Stimulated activated CD8-positive, alpha-beta memory T cell treated with anti-CD3 and anti-CD28 coated beads, Interleukin-12 subunit alpha, Interleukin-12 subunit beta, amount 100 ng/mL, for 4 hours (primary cell): ENCODE data around the gene PNPLA2.
A peak's percentile ranks its signal among the peaks of the same experiment; 100 is the strongest.

Experiments
- DNase-seq: peaks from one replicate; pipeline ENCODE4 v3.0.0-alpha.2; 2020; ENCODE audit warnings: low read depth

The PNPLA2 gene

DNA sequence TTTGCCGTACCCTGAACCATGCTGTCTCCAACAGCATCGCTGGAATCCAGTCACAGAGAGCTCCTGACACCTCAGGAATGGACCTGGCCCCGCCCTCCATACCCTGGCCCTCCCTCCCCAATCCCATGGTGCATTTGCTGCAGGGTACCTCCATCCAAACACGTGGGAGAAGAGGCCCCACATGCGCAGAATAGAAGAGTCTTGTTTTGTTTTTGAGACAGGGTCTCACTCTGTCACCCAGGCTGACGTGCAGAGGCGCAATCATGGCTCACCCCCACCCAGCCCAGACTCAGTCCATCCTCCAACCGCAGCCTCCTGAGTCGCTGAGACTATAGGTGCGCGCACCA lies 2.3 kb upstream of the PNPLA2 start:
- DNase-seq, result no peak

DNA sequence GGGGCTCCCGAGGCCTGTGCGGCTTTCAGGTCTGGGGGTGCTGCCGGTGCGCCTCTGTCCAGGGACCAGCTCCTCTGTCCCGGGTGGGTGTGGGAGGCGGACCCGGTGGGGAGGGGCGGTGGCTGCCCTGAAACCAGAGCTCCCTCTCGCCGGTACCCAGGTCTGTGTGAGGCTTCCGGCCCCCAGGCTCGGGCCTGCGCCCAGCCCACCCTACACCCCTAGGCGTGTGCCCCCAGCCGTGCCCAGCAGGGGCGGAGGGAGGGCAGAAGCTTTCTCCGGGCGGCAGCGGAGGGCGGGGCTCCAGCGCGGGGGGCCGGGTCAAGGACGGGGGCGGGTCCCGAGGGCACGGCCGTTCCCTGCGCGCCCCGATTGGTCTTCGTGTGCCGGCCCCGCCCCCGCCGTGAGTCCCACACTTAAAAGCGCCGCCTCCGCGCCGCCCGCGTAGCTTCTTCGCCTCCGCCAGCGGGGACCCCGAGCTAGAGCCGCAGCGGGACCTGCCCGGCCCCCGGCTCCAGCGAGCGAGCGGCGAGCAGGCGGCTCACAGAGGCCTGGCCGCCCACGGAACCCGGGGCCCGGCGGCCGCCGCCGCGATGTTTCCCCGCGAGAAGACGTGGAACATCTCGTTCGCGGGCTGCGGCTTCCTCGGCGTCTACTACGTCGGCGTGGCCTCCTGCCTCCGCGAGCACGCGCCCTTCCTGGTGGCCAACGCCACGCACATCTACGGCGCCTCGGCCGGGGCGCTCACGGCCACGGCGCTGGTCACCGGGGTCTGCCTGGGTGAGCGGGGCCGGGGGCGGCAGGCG lies 616 bp downstream of the PNPLA2 start:
- peak; percentile 86 for DNase-seq

DNA sequence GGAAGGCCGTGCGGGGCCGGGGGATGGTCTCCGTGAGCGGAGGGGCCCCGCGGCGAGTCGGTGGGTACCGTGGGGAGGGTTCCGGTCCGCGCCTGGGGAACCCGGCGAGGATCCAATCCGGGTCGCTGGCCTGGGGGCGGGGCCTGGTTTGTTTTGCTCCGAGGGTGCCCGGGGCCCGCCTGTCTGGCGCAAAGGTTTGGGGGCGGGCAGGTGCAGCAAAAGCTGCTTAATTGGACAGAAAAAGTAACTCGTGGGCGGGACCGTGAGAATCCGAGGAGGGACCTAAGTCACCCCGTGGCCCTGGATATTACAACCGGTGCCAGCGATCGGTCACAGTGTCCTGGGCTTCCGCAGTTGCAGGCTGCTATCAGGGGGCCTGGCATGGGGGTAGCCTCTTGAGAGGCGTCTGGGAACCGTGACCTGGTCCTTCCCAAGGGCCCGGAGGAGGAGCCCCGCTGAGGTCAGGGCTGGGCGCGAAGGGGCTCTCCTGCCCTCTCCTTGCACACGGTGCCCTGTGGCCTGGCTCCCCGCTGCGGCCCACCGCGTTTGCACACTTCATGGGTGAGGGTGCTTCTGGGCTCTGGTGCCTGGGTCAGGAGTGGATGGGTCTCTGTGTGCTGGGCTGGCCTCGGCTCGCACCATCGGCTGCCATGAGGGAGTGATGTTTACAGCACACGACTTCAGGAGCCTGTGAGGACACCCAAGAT lies 1.4 kb downstream of the PNPLA2 start:
- peak; percentile 80 for DNase-seq

DNA sequence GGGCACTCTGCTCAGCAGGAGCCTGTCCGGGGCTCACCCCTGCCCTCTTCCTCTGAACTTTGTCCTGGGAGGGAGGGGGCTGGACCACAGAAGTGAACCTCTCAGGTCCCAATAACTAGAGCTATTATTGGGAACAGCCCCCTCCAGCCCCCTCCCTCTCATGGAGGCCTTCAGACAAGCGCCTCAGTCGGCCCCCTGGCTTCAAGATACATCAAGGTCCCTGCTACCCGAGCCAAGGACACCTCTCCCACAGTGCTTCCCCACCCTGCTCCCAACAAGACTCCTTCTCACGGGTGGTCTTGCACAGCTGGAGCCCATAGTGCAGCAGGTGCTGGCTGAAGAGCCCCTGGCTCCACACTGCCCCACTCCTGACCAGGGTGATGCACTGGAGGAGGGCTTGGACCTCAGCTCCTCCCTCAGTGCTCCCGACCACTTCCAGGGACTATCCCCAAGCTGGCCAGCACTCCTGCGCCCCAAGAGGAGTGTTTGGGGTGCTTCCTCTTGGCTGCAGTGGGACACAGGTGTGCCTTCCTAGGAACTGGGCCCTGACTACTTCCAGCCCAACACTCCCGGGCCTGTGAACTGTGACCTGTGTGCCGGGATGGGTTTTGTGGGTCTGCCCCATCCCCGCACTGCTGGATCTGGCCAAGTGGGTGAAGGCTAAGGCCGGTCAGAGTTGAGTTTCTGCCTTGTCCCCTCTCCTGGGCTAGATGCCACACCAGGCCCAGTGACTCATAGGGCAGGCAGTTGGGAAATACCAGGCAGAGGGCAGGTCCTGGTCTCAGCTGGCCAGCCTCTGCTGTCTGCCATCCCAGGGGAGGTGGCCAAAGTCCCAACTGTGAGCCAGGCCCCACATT lies 2.2 kb downstream of the PNPLA2 start:
- no peak for DNase-seq

DNA sequence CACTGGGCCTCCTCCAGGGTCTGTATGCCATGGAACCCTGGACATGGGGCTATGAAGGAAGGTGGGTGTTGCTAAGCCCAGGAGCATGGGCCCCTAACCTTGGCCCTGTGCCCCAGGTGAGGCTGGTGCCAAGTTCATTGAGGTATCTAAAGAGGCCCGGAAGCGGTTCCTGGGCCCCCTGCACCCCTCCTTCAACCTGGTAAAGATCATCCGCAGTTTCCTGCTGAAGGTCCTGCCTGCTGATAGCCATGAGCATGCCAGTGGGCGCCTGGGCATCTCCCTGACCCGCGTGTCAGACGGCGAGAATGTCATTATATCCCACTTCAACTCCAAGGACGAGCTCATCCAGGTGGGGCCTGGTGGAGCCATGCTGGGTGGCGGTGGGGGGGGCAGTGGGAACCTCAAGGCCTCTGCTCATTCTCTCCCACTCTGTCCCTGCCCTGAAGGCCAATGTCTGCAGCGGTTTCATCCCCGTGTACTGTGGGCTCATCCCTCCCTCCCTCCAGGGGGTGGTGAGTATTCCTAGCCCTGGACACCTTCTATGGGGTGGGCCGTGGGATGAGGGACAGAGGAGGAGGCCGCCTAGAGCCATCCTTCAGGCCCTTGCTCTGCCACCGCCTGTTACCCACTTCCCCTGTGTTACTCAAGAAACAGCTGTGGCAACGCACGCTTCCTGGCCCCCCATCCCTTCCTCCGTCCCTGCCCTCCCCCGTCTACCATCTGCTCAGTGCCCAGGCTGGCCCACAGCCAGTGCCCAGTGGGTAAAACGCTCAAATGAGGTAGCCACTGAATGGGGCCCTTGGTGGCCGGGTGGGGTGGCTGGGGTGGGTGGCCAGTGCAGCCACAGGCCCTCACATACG lies 3.0 kb downstream of the PNPLA2 start:
- no peak for DNase-seq

DNA sequence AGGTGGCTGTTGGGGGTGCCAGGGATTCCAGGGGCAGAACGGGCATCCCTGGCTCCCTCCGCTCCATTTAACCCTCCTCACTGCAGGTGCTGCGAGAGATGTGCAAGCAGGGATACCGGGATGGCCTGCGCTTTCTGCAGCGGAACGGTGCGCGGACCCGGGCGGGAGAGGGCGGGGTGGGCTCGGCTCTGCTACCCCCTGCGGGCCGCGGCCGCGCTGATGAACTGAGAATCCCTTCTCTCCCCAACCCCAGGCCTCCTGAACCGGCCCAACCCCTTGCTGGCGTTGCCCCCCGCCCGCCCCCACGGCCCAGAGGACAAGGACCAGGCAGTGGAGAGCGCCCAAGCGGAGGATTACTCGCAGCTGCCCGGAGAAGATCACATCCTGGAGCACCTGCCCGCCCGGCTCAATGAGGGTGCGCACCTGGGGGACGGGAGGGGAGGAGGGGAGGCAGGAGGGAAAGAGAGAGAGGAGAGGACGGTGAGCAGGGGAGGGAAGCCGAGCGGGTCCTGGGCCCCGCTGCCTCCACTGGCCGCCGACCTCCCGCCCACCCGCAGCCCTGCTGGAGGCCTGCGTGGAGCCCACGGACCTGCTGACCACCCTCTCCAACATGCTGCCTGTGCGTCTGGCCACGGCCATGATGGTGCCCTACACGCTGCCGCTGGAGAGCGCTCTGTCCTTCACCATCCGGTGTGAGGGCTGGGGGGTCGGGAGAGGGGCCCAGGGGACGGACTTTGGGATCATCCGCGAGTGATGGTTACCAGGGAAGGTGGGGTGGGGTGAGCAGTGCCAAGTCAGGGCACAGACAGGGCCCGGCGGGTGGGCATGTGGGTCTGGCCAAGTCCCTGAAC lies 5.0 kb downstream of the PNPLA2 start:
- no peak for DNase-seq

DNA sequence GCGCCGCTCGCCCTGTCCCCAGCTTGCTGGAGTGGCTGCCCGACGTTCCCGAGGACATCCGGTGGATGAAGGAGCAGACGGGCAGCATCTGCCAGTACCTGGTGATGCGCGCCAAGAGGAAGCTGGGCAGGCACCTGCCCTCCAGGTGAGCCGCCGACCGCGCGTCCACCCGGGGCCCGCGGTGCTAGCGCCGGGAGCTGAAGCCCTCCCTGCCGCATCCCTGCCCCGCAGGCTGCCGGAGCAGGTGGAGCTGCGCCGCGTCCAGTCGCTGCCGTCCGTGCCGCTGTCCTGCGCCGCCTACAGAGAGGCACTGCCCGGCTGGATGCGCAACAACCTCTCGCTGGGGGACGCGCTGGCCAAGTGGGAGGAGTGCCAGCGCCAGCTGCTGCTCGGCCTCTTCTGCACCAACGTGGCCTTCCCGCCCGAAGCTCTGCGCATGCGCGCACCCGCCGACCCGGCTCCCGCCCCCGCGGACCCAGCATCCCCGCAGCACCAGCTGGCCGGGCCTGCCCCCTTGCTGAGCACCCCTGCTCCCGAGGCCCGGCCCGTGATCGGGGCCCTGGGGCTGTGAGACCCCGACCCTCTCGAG lies 5.7 kb downstream of the PNPLA2 start:
- no peak for DNase-seq

DNA sequence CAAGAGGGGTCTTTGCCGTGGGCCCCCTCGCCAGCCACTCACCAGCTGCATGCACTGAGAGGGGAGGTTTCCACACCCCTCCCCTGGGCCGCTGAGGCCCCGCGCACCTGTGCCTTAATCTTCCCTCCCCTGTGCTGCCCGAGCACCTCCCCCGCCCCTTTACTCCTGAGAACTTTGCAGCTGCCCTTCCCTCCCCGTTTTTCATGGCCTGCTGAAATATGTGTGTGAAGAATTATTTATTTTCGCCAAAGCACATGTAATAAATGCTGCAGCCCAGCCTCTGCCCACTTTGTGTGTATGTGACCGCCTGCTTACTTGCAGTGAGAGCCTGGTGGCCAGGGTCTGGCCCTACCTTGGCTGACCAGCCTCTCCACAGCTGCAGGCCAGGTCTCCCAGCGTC lies 6.2 kb downstream of the PNPLA2 start:
- DNase-seq, result no peak

DNA sequence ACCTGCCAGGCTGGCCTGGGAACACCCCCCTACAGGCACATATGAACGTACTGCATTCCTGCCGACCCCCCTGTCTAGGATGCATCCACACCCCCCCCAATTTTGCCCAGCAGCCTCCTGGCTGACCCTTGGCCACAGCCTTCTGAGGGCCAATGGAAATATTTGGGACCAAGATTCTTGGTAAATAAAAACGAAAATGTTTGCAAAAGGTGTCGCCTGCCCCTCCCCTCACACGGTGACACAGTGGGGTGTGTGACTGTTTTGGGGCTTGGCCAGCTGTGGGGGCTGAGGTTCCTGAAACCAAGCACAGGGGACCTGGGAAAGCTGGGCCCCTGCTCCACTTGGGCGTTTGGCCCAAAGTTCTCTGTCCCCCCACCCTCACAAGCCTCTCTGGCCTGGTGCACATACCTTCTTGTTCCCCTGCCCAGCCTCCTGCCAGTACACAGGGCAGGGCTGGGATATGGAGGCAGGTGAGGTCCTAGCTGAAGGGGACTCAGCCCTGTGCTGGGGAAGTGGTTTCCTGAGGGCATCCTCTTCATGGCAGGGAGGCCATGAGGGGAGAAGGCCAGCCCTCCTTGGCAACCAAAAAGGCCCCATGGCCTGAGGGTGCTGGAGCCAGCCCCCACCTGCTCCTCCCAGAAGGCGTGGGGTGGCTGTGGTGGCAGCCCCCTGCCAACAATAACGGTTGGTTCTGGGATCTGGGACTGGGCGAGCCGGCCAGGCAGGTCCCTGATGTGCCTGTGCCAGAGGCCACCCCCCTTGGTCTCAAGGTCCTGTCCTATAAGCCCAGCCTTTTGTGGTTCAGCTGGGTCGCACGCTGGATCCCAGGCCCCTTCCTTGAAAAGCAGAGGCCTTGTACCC lies 6.9 kb downstream of the PNPLA2 start:
- DNase-seq, result no peak

DNA sequence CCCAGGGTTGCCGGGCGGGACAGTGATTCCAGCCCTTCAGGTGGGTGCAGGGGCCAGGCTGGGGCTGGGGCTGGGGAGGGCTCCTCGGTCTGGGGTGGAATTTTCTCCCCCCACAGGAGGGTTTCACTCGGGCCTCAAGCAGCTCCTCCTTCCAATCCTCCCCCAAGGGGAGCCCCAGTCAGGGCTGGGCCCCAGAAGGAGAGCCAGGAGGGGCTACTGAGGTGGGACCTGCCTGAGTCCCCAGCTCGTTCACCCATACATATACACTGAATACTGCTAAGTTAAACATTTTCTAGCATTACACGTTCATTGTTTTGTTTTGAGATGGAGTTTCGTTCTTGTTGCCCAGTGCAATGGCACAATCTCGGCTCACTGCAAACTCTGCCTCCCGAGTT lies 7.5 kb downstream of the PNPLA2 start:
- DNase-seq, result no peak

DNA sequence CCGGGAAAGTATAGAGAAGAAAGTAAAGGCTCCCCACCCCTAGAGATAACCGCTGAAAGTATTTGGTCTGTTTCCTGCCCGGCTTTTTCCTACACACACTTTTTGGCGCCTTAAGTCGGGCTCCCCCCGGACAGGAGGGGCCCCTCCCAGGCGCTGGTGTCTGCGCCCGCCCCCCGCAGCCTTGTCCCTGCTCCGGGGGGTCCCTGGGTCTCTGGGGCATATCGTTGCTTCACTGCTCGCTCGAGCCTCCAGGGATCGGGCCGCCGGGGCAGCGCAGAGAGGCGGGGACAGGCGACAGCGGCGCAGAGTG lies 8.1 kb downstream of the PNPLA2 start:
- DNase-seq, result no peak

DNA sequence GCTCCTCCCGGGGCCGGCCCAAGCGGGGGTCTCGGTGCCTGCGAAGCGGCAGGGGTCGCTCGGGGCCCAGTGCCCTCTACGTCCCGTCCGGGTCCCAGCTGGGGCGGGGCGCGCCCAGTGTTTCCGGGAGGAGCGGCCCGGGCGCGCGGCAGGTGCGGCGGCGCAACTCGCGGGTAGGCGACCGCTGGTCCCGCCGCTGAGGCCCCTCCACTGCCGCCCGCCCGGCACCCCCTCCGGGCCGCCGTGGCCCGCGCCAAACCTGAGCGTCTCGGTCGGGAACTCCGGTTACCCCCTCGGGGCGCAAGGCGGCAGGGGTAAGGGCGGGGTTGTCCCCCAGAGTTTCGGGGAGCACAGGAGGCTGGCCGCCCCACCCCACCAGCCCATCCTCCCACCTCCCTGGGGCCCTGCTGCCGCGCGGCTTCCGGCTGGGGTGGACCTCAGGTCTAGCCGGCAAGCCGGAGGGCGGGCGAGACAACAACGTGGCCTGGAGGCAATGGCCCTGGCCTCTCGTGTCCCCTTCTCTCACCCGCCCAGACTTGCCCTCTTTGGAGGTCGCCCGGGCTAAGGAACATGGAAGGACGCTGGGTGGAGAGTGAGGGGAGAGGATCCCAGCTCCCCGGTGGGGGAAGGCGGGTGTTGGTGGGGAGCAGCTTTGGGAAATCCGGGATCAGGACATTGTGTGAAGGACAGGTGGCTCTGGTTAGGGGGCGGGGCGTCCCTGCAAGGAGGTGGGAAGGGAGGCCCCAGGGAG lies 8.6 kb downstream of the PNPLA2 start:
- DNase-seq, result no peak

DNA sequence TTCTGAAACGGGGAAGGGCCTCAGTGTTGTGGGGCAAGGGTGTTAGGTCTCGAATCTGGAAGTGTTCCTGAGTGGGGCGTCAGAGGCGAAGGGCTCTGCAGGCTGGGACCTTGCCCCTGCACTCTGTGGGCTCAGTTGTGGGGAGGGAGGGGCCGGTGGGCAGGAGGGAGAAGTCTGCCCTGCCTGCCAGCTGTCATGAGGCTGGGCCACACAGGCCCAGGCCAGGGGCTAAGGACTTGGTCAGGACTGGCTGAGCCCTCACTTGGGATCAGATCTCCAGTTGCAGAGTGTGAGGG lies 9.1 kb downstream of the PNPLA2 start, which contains the start of gene CRACR2B:
Gene CRACR2B (plus strand): TSS at position 23 of the 296 bp plus-strand sequence. CDS start 689 bp downstream, outside the sequence.
- DNase-seq, result no peak

DNA sequence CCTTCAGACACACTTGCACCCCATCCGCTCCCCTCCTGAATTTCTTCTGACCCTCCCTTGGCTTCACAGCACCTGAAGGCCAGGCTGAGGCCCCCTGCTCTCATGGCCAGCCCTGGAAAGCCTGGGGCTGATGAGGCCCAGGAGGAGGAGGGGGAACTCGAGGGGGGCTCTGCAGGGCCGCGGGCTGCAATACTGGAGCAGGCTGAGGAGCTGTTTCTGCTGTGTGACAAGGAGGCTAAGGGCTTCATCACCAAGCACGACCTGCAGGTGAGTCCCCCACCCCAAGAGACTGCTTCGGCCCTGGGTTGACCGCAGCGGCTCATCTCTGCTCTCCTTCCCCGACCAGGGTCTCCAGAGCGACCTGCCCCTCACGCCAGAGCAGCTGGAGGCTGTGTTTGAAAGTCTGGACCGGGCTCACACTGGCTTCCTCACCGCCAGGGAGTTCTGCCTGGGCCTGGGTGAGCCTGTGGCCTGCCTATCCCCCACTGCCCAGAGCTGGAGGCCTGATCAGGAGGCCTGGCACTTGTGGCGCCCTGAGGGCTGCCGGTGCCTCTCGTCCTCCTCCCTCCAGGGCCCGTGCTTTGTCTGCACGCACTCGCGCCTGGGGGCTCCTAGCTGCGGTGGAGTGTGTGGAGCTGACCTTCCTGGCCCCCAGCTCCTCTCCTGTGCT lies 9.9 kb downstream of the PNPLA2 start:
- no peak for DNase-seq

DNA sequence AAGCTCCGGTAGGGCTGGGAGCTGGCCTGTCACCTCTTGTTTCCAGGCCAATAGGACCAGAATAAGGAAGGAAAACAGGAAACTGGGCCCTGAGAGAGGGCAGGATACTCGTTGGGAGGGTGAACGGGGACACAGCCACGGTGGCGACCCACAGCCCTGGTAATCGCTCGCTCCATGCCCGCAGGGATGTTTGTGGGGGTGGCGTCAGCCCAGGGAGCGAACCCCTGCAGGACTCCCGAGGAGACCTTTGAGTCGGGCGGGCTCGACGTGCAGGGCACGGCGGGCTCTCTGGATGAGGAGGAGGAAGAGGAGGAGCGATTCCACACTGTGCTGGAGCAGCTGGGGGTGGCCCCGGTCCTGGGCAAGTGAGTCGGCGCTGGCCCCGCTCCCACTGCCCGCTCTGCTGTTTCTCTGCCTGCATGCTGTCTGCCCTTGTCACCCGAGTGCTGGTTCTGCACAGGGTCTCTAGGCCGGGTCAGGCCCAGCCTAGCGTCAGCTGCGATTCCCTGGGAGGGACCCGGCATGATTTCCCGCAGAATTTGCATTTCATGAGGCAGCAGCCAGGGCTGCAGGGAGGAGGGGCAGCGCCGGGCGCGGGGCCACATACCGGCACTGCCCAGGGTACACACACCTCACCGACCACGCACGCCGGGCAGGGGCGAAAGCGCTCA lies 10.6 kb downstream of the PNPLA2 start:
- no peak for DNase-seq

DNA sequence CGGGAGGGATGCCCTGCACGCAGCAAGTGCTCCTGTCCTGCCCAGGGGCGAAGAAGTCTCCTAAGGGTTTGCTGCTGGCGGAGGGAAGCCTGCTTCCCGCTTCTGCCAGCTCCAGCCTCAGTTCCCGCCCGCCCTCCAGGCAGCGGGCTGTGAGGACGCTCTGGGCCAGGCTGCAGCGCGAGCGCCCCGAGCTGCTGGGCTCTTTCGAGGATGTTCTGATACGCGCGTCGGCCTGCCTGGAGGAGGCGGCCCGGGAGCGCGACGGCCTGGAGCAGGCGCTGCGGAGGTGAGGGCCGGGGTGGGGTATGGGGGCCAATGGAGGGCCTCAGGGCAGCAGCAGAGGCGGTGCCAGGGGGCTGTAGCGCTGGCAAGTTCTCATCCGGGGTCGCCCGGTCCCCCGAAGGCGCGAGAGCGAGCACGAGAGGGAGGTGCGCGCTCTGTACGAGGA lies 11.2 kb downstream of the PNPLA2 start:
- DNase-seq, result no peak

DNA sequence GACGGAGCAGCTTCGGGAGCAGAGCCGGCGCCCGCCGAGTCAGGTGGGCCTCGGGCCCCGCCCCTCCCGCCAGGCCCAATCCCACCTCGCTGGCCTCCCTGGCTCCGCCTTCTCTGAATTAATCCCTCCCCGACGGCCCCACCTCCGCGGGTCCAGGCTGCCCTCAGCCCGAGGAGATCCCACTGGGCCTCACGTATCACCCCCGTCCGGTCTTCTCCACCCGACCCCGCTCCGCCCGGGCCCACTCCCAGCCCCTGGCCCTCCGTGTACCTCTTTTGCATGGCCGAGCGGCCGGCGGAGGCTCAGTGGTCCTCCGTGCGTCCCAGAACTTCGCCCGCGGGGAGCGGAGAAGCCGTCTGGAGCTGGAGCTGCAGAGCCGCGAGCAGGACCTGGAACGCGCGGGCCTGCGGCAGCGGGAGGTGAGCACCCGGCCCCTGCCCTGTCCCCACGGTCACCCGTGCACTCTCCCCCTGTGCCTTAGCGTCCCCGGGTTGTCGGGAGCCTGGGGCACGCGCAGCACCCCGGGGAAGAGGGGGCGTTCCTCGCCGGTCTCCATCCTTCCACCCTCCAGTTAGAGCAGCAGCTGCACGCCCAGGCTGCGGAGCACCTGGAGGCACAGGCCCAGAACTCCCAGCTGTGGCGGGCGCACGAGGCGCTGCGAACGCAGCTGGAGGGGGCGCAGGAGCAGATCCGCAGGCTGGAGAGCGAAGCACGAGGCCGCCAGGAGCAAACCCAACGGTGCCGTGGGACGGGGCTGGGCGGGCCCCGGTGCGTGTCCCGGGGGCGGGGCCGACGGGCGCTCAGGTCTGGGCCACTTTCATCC lies 11.8 kb downstream of the PNPLA2 start:
- DNase-seq, result peak; percentile 42
